Measurements from ENCODE around the gene CHST3. TPM values are rescaled to one million over a fixed set of nuclear protein-coding genes. Genes with fewer than 3 reads are reported as not detected.

Gene CHST3
- total and polyA plus RNA-seq, 7 donors: 0.23 to 25.5 (median 12.8) TPM

DNA sequence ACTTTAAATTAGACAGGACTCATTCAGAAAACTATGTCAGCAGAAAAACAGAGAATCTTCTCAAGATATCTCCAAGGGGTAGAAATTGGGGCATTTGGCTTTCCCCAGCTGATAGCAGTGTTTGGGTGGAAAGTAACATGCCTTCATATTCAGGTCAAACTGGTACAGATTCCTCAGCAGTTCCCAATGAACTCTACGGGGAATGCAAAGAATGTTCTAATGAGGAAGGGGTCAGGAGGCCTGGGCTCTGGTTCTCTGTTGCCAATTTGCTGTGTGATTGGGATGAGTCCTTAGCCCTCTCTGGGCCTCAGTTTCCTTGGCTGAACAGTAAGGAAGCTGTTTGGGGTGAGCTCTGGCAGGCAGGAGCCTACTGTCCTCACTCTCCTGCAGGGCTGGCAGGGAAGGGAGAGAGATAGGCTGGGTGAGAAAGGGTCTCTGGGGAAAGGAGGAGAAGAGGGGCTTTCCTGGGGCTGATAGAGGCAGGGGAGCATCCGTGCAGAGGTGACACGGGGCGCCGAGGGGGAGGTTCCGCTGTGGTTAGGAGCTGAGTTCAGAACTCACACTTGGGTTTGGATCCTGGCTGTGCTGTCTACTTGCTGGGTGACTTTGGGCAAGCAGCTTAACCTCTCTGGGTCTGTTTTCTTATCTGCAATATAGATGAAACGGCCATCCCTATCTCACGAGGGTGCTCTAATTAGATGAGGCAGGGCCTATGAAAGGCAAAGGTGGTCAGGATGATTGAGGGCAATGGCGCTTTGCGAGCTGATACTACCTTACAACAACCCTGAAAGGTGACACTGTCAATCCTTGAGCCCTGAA, 79.0 kb downstream of the CHST3 start:
- 87 to 88% methylated on average over 10 of the region's 10 CpGs for whole genome bisulfite sequencing, 2 donors
- intact Hi-C loops (cut with DNase I): loop anchor here (10.0 kb wide), 1 partner anchor 668 kb away; no protein-coding TSS in a partner anchor
- Histone ChIP-seq H3K36me3 (no peaks in the 10 kb centered on the region), H3K27me3 (no peaks in the 10 kb centered on the region), H3K27ac (no peak overlapping the region), H3K9me3 (no peaks in the 10 kb centered on the region), H3K4me1 (peaks cover 0 to 12% (median 8%) of the 10 kb centered on the region in 4 donors), H3K4me3 (no peak overlapping the region)
- no peak for DNase-seq
- TF ChIP-seq POLR2A (IDR thresholded peaks at IDR 0.05) (no peak), CTCF (IDR thresholded peaks at IDR 0.05) (no peak), EP300 (IDR thresholded peaks at IDR 0.05) (no peak), POLR2AphosphoS5 (IDR thresholded peaks at IDR 0.05) (no peak)

GRCh38 chr10:72044417-72045041, 80.3 kb downstream of the CHST3 start:
- no peaks in the 10 kb centered on the region for H3K36me3 ChIP-seq
- H3K27ac ChIP-seq: peak overlapping the region in 3 of 4 donors; percentile 65 to 79 (median 69)
- peak; percentile 85 for DNase-seq
- TF ChIP-seq POLR2A (IDR thresholded peaks at IDR 0.05) (no peak), CTCF (IDR thresholded peaks at IDR 0.05) (peak; percentile 61 to 71 (median 66)), POLR2AphosphoS5 (IDR thresholded peaks at IDR 0.05) (peak in 3 of 4 donors; percentile 19 to 37 (median 34)), EP300 (IDR thresholded peaks at IDR 0.05) (peak in 1 of 4 donors; percentile 4)
- no peaks in the 10 kb centered on the region for H3K27me3 ChIP-seq
- intact Hi-C loops (cut with DNase I): loop anchor here (1.0 to 10.0 kb wide), 5 partner anchors 88 to 732 kb away; partner anchors contain the start of genes ANAPC16 and ASCC1
- H3K4me1 ChIP-seq: peaks cover 0 to 12% (median 8%) of the 10 kb centered on the region in 4 donors
- no peak overlapping the region for H3K4me3 ChIP-seq
- H3K9me3 ChIP-seq: no peaks in the 10 kb centered on the region
- WGBS, 2 donors: 41 to 68% methylated on average over 17 of the region's 17 CpGs

DNA sequence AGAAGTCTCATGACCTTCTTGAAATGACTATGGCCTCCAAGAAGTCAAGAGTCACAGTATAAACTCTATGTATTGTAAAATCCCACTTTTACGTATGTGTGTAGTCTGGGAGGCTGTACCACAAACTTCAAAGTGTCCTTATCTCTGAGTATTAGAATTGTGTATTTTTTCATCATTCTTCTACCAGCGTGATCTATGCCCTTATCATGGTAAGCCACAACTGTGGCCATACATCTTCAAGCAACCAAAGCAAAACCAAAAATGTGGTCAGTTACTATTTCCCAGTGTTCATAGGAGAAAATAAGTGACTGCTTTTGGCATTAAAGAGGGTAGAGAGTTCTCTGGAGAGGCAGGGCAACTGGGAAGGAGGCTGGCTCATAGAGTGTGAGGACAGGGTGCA, 81.4 kb downstream of the CHST3 start:
- no peak for DNase-seq
- WGBS, 2 donors: 80 to 83% methylated on average over 2 of the region's 2 CpGs
- TF ChIP-seq POLR2A (IDR thresholded peaks at IDR 0.05) (no peak), CTCF (IDR thresholded peaks at IDR 0.05) (no peak), EP300 (IDR thresholded peaks at IDR 0.05) (no peak), POLR2AphosphoS5 (IDR thresholded peaks at IDR 0.05) (no peak)
- H3K36me3 ChIP-seq: no peaks in the 10 kb centered on the region
- no peaks in the 10 kb centered on the region for H3K9me3 ChIP-seq
- no peaks in the 10 kb centered on the region for H3K27me3 ChIP-seq
- peaks cover 0 to 12% (median 8%) of the 10 kb centered on the region in 4 donors for H3K4me1 ChIP-seq
- intact Hi-C loops (cut with DNase I): loop anchor here (5.0 to 10.0 kb wide), 4 partner anchors 172 to 733 kb away; partner anchors contain the start of genes ANAPC16 and ASCC1
- no peak overlapping the region for H3K4me3 ChIP-seq
- no peak overlapping the region for H3K27ac ChIP-seq

- H3K27me3 ChIP-seq: no peaks in the 10 kb centered on the region
- H3K4me1 ChIP-seq: peaks cover 0 to 12% (median 8%) of the 10 kb centered on the region in 4 donors
- H3K4me3 ChIP-seq: no peak overlapping the region
- no peak overlapping the region for H3K27ac ChIP-seq
- WGBS, 2 donors: 29 to 31% methylated on average over 12 of the region's 12 CpGs
- no peaks in the 10 kb centered on the region for H3K36me3 ChIP-seq
- intact Hi-C loops (cut with DNase I): loop anchor here (1.0 to 10.0 kb wide), 6 partner anchors 92 to 736 kb away; partner anchors contain the start of genes ANAPC16 and ASCC1
- DNase-seq: peak; percentile 95
- no peaks in the 10 kb centered on the region for H3K9me3 ChIP-seq
- TF ChIP-seq POLR2AphosphoS5 (IDR thresholded peaks at IDR 0.05) (peak; percentile 32 to 69 (median 50)), CTCF (IDR thresholded peaks at IDR 0.05) (peak; percentile 97 to 100 (median 99)), EP300 (IDR thresholded peaks at IDR 0.05) (no peak)
Observed at GRCh38 chr10:72048450-72049124, 84.4 kb downstream of the CHST3 start.

All from sigmoid colon (tissue), 7 donors.